Neural progenitor cell (in vitro differentiated cells): ENCODE results near the gene FYN. TPM values are rescaled to one million over a fixed set of nuclear protein-coding genes. Genes with fewer than 3 reads are reported as not detected.

Source experiments
- DNase-seq: peaks from one replicate; pipeline ENCODE4 v3.0.0-alpha.2; 2016; ENCODE audit warnings: low spot score
- H2AFZ ChIP-seq: fragments of 200-600 bp; sonication (generic); replicated peaks from 2 replicates; pipeline ENCODE4 v1.6.1; 2016; ENCODE audit warnings: antibody characterized with exemption
- H3F3A ChIP-seq: fragments of 200-600 bp; sonication (generic); 2 replicates; pipeline ENCODE4 v1.6.1; 2016; ENCODE audit warnings: antibody characterized with exemption, low read depth
- H3K27ac ChIP-seq: fragments of 200-600 bp; sonication (generic); 2 replicates; pipeline ENCODE4 v1.5.1; 2016; ENCODE audit warnings: mild to moderate bottlenecking
- H3K27me3 ChIP-seq: fragments of 200-600 bp; sonication (generic); 2 replicates; pipeline ENCODE4 v1.6.1; 2016; ENCODE audit warnings: mild to moderate bottlenecking, moderate library complexity
- H3K36me3 ChIP-seq: fragments of 200-600 bp; sonication (generic); 2 replicates; pipeline ENCODE4 v1.5.1; 2016
- H3K4me1 ChIP-seq: fragments of 200-600 bp; sonication (generic); 2 replicates; pipeline ENCODE4 v1.6.1; 2016; ENCODE audit warnings: mixed run types
- H3K4me2 ChIP-seq: fragments of 200-600 bp; sonication (generic); 2 replicates; pipeline ENCODE4 v1.6.1; 2016
- H3K4me3 ChIP-seq: fragments of 200-600 bp; sonication (generic); 2 replicates; pipeline ENCODE4 v1.5.1; 2016
- H3K79me2 ChIP-seq: fragments of 200-600 bp; sonication (generic); 2 replicates; pipeline ENCODE4 v1.6.1; 2016; ENCODE audit warnings: low read depth
- H3K9ac ChIP-seq: fragments of 200-600 bp; sonication (generic); 2 replicates; pipeline ENCODE4 v1.6.1; 2016
- H3K9me3 ChIP-seq: fragments of 200-600 bp; sonication (generic); 2 replicates; pipeline ENCODE4 v1.5.1; 2016; ENCODE audit warnings: low read depth
- H4K20me1 ChIP-seq: fragments of 200-600 bp; sonication (generic); 2 replicates; pipeline ENCODE4 v1.6.1; 2016; ENCODE audit warnings: low read depth
- H3K27ac Mint-ChIP-seq: 3 replicates; pipeline ENCODE4 v1.8.0; 2021; ENCODE audit warnings: mixed read lengths
- H3K27me3 Mint-ChIP-seq: 2 replicates; pipeline ENCODE4 v1.8.0; 2022; ENCODE audit warnings: low read depth, mild to moderate bottlenecking, inconsistent platforms, moderate library complexity, mixed read lengths; ENCODE audit not compliant: insufficient read depth
- H3K36me3 Mint-ChIP-seq: 3 replicates; pipeline ENCODE4 v1.8.0; 2021; ENCODE audit warnings: mixed read lengths
- H3K4me1 Mint-ChIP-seq: 3 replicates; pipeline ENCODE4 v1.8.0; 2021; ENCODE audit warnings: mixed read lengths
- H3K4me3 Mint-ChIP-seq: 3 replicates; pipeline ENCODE4 v1.8.0; 2021; ENCODE audit warnings: mild to moderate bottlenecking, moderate library complexity, mixed read lengths
- H3K9me3 Mint-ChIP-seq: 3 replicates; pipeline ENCODE4 v1.8.0; 2020; ENCODE audit warnings: mixed read lengths
- CTCF ChIP-seq: fragments of 200-600 bp; sonication (generic); IDR thresholded peaks from 2 replicates; pipeline ENCODE4 v1.5.1; 2017; ENCODE audit warnings: antibody characterized with exemption, mild to moderate bottlenecking
- EZH2 ChIP-seq: fragments of 200-600 bp; sonication (generic); IDR thresholded peaks from 2 replicates; pipeline ENCODE4 v1.6.1; 2017; ENCODE audit warnings: antibody characterized with exemption, mild to moderate bottlenecking, moderate library complexity
- EZH2phosphoT487 ChIP-seq: fragments of 200-600 bp; sonication (generic); IDR thresholded peaks from 2 replicates; pipeline ENCODE4 v1.6.1; 2017; ENCODE audit warnings: antibody characterized with exemption
- total RNA-seq: library from RNA; depleted of rRNA; stranded (reverse); fragments of >200 nt; gene quantifications from 2 replicates; pipeline ENCODE4 v1.2.3, GENCODE V29; 2015; ENCODE audit warnings: low replicate concordance

Gene FYN
- total RNA-seq, 1 donor from 2014 or later: 167 TPM

GRCh38 chr6:111724039-111724438, 149.2 kb downstream of the FYN start:
- Histone ChIP-seq H4K20me1 (no peaks in the 10 kb centered on the region), H3K4me2 (no peak overlapping the region), H3K4me3 (no peak overlapping the region), H3K79me2 (peaks cover 40% of the 10 kb centered on the region), H3K9me3 (no peaks in the 10 kb centered on the region), H2AFZ (no peak overlapping the region), H3K9ac (no peak overlapping the region), H3K27ac (no peak overlapping the region), H3K4me1 (peaks cover 1% of the 10 kb centered on the region), H3F3A (no peaks in the 10 kb centered on the region), H3K36me3 (no peaks in the 10 kb centered on the region), H3K27me3 (no peaks in the 10 kb centered on the region)
- TF ChIP-seq EZH2phosphoT487 (no peak), CTCF (no peak)
- peak overlapping the region; percentile 39 for H3K27ac Mint-ChIP-seq
- H3K4me3 Mint-ChIP-seq: no peak overlapping the region
- H3K9me3 Mint-ChIP-seq: peaks cover 4% of the 10 kb centered on the region
- peaks cover 24% of the 10 kb centered on the region for H3K4me1 Mint-ChIP-seq
- H3K27me3 Mint-ChIP-seq: no peaks in the 10 kb centered on the region
- peaks cover 41% of the 10 kb centered on the region for H3K36me3 Mint-ChIP-seq
- DNase-seq: no peak

- no peak overlapping the region for H3K4me2 ChIP-seq
- H3K27me3 ChIP-seq: no peaks in the 10 kb centered on the region
These were observed 149.8 kb downstream of the FYN start for GRCh38 chr6:111723412-111723970.

DNA sequence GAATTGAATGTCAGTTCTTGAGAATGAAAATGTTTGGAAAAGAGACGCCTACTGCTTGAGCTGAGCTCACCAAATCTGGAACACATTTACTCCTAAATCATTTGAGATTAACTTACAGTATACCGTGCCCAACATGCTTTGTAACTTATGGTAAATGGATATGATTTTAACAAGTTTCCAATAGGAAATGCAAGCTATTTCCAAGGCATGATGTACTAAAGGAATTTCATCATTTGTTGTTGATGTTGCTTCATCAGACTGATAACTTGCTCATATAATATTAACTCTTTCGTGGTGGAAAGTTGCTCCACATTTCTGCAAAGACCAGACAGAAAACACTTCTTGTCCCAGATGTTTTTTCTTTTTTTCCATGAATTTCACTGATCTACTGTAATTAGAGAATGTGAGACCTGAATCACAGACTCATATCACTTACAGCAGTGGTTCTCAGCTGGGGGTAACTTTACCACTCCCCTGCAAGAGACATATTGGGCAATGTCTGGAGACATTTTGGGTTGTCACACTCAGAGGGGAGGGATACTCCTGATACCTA, 151.0 kb downstream of the FYN start:
- peaks cover 28% of the 10 kb centered on the region for H3K4me1 Mint-ChIP-seq

More at GRCh38 chr6:111723412-111723970, 149.8 kb downstream of the FYN start:
- Histone ChIP-seq H3K9ac (no peak overlapping the region), H3K79me2 (peaks cover 37% of the 10 kb centered on the region), H4K20me1 (no peaks in the 10 kb centered on the region), H3K9me3 (no peaks in the 10 kb centered on the region), H3K4me1 (peaks cover 7% of the 10 kb centered on the region), H3K36me3 (no peaks in the 10 kb centered on the region), H3K27ac (no peak overlapping the region), H2AFZ (no peak overlapping the region), H3K4me3 (no peak overlapping the region), H3F3A (no peaks in the 10 kb centered on the region)
- Mint-ChIP-seq H3K27me3 (peaks cover 1% of the 10 kb centered on the region), H3K27ac (no peak overlapping the region), H3K4me3 (no peak overlapping the region), H3K4me1 (peaks cover 25% of the 10 kb centered on the region), H3K36me3 (peaks cover 45% of the 10 kb centered on the region), H3K9me3 (peaks cover 4% of the 10 kb centered on the region)
- no peak for TF ChIP-seq EZH2
- TF ChIP-seq EZH2phosphoT487: no peak
- no peak for DNase-seq

More for the DNA sequence above, 151.0 kb downstream of the FYN start:
- Histone ChIP-seq H3K9me3 (no peaks in the 10 kb centered on the region), H3K27me3 (no peaks in the 10 kb centered on the region), H3K36me3 (no peaks in the 10 kb centered on the region), H3K79me2 (peaks cover 24% of the 10 kb centered on the region), H4K20me1 (no peaks in the 10 kb centered on the region), H3K27ac (no peak overlapping the region), H3K4me2 (no peak overlapping the region), H3K4me1 (peaks cover 14% of the 10 kb centered on the region), H2AFZ (no peak overlapping the region), H3K9ac (no peak overlapping the region), H3F3A (no peaks in the 10 kb centered on the region), H3K4me3 (no peak overlapping the region)
- peaks cover 46% of the 10 kb centered on the region for H3K36me3 Mint-ChIP-seq
- no peak overlapping the region for H3K27ac Mint-ChIP-seq
- H3K27me3 Mint-ChIP-seq: peaks cover 3% of the 10 kb centered on the region
- TF ChIP-seq EZH2phosphoT487 (no peak), CTCF (no peak), EZH2 (no peak)
- no peak overlapping the region for H3K4me3 Mint-ChIP-seq
- DNase-seq: no peak
- H3K9me3 Mint-ChIP-seq: peaks cover 3% of the 10 kb centered on the region
